TTC549 (cell line): ENCODE data around the gene ITGA3.

Source experiments
- FAIRE-seq: peaks from 2 replicates; lab custom pipeline; 2012; peaks lifted over from hg19 to GRCh38; lab: Jason Lieb, UNC

Gene ITGA3

GRCh38 chr17:50055426-50056216, at the start of gene ITGA3:
ITGA3 (plus strand) TSS chr17:50056110; CDS start chr17:50056440, 330 bp downstream.
- FAIRE-seq, result no peak

- FAIRE-seq, result no peak
These were observed 46.6 kb upstream of the ITGA3 start for GRCh38 chr17:50009282-50009681.

DNA sequence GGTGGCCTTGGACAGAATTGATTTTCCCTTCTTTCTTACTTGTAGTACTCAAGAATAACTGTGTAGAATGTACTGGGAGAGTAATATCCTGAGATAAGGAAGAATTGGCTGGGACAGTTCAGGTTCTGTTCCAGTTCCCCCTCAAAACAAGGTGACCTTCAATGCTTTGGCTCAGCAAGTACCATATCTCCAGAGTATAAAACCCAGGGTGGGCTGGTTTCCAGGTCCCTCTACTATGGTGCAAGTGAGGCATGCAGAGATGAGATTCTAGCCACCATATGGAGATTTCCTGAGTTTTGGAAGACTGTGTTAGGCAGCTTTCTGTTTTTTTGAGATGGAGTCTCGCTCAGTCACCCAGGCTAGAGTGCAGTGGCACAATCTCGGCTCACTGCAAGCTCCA, 42.8 kb upstream of the ITGA3 start:
- FAIRE-seq, result no peak

- no peak for FAIRE-seq
These were observed 41.3 kb upstream of the ITGA3 start for GRCh38 chr17:50014471-50015088.

DNA sequence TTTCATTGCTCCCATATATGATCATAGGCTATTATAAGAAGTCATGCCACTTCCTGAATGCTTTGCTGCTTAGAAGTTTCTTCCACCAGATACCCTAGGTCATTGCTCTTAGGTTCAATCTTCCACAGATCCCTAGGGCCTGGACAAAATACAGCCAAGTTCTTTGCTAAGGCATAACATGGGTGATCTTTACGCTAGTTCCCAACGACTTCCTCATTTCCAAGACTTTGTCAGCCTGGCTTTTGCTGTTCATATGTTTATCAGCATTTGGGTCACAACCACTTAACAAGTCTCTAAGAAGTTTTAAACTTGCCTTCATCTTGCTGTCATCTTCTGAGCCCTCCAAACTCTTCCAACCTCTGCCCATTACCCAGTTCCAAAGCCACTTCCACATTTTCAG, 40.8 kb upstream of the ITGA3 start:
- FAIRE-seq, result no peak

- no peak for FAIRE-seq
These were observed 37.0 kb upstream of the ITGA3 start for GRCh38 chr17:50018909-50019308.

DNA sequence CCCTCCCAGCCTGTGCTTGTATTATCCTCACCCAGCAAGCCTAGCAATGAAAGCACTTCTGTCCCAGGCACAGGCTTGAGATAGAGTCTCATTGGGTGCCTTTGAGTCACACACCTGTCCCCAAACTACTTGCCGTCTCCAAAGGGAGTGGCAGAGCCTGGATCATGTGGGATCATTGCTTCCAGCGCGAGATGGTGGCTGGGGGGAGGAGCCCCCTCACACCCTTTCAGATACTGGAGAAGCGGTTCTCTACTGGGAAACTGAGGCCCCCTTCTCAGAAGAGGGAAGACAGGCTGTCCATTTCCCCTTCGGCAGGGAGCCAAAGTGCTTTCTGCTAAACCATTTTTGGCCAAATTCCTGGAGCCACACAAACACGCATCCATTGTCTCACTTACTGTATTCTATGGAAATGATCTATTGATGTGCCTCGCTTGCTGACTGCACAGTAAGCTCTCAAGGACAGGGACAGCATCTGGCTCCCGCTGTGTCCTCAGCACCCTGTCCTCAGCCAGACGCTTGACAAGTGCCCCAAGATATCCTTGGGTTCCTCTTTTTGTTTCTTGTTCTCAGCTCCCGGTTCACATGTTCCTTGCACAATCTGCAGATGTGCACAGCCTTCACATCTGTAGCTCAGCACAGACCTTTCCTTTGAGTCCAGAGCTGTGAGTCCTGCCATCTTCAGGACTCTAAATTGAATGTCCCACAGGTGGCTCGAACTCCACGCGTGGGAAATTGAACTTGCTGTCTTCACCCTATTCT, 34.9 kb upstream of the ITGA3 start:
- FAIRE-seq, result no peak

- FAIRE-seq, result no peak
These were observed 34.1 kb upstream of the ITGA3 start for GRCh38 chr17:50021681-50022370.

DNA sequence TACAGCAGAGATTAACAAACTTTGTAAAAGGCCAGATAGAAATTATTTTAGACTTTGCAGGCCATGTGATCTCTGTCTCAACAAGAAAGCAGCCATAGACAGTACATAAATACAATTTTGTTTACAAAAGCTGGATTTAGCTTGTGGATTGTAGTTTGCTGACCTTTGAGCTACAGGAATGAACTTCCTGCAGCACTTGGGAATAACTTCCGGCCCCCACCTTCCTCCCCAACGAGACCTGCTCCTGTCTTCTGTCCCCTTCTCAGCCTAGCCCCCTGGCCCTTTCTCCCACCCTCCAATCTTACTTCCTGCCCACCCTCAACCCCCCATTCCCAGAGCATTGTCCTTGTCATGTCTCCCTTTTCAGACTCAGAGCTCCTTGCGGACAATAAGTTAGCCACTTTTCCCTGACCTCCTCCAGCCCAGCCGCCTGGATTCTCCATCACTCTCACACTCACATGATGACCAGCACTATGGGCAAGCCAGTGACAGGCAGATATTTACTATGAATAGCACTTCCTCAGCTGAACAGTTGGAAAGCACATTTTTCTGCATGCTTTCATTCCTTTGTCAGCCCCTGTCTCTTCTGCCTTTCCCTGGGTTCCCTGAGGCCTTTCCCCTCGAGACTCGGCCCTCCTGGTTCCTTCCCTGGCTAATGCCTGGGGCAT, 33.3 kb upstream of the ITGA3 start:
- no peak for FAIRE-seq

GRCh38 chr17:50023520-50023919, 32.4 kb upstream of the ITGA3 start:
- FAIRE-seq, result no peak

DNA sequence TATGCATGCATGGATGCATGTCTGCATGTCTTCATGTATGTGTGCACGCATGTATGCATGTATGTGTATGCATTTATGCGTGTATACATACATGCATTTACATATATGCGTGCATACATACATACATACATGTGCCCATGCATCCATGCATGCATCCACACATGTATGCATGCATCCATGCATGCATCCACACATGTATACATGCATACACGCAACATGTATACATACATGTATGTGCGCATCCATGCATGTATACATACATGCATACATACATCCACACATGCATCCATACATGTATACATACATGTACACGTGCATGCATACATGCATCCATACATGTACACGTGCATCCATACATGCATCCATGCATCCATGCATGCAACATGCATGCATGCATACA, 31.1 kb upstream of the ITGA3 start:
- FAIRE-seq, result no peak

DNA sequence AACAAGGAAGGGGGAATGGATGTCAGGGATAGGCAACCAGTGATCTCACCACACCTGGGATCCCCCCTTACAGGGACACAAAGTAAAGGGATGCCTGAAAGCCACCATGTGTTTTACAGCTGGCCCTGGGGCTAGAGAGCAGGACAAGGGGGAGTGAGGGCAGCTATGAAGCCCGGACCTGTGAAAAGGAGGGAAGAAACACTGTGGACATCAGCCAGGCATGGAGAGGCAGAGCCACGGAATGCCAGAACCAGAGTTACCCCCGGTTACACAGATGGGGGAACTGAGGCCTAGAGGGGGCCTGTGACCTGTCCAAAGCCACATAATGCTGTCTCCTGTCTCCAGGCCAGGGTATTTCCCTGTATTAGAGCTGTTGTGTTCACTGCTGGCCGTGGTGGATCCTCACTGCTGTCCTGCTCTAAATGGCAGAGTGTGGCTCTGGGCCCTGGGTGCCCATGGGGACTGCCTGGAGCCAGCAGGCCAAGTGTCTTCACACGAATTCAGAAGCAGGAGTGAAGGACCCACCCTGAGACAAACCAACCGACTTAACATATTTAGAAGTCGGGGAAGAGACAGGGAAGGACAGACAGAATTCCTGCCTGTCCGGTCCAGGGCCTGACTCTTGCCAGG, 29.7 kb upstream of the ITGA3 start:
- no peak for FAIRE-seq

DNA sequence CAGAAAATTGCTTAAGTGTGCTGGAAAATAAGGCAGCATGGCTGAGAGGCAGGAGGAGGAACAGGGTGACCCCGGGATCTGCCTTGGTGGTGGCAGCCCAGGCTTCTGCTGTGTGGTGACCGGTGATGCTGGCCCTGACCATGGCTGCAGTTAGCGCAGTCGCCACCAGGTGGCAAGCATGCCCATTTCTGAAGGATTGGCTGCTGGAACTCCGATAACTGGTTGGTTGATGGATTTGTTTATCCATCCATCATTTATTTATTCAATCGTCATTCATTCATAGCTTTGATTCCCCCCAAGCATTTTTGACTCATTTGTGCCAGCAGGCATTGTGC, 29.1 kb upstream of the ITGA3 start:
- no peak for FAIRE-seq

DNA sequence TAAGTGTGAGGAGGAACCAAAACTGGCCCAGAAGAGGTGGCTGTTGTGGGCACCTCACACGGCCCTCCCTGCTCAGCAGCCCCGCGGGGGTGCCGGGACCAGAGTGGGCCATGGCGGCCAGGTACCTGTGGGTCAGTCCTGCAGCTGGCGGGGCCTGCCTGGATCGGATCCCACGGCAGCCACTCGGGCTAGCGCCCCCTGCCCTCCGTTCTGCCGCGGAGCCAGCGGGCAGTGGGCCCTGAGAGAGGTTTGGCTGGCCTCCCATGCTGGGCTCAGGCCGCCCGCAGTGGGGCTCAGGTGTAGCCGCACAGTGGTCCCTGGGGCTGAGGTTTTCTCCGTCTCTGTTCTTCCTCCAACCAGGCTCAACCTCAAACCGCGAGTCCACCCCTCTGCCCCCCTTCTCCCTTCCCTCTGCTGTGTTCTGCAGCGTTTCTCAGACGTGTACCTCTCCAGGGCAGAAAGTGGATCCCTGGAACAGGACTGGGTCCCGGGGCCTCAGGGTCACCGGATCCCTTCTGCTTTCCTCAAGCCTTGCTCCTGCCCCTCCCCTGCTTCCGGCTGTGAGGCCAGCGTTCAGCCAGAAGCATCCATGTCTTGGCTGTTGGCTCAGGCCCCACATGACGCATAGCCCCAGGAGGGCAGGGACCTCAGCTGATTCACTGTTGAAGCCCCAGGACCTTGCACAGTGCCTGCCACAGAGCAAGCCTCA, 28.6 kb upstream of the ITGA3 start:
- FAIRE-seq, result no peak

GRCh38 chr17:50027881-50028735, 27.8 kb upstream of the ITGA3 start:
- FAIRE-seq, result no peak

DNA sequence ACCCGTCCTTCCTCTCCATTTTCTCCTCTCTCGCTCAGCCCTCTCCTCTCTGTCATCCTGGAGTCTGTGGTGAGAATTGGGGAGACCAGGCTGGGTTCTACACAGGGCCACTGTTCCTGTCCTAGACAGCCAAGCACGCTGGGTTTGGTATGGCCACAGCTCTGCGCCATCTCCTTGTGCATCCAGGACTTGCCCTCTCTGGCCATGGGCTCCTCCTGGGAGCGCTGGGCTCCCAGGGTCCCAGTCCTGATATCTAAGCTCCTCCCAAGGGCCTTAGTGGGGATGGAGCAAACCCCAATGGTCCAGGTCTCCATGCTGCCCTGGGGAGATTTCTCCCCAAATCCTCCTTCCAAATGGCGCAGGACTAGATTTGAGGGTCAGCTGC, 27.2 kb upstream of the ITGA3 start:
- FAIRE-seq, result no peak

DNA sequence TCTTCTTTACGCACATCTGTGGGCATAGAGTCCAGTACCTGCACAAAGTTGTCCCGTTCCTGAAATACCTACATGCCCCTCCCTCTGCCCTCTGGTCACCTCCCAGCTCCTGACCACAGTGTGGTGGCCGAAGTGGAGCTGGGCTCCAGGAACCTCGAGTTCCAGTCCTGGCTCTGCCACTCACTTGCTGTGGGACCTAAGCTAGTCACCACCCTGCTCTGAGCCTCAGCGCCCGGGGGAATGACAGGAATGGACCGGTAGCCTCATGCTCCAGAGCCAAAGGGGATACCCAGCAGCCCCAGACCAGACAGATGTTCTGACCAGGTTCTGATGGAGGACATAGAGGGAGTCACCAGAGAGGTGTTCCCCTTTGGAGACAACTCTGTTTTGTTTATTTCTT, 26.7 kb upstream of the ITGA3 start:
- FAIRE-seq, result no peak

- FAIRE-seq, result no peak
These were observed 22.6 kb upstream of the ITGA3 start for GRCh38 chr17:50033316-50033715.

- no peak for FAIRE-seq
These were observed 21.2 kb upstream of the ITGA3 start for GRCh38 chr17:50034498-50035364.
